Endothelial cell of umbilical vein (primary cell): Measurements from ENCODE around the gene SLC6A7. TPM values are rescaled to one million over a fixed set of nuclear protein-coding genes. Genes with fewer than 3 reads are reported as not detected.

Experiments used
- BruUV-seq: library from RNA; stranded (reverse); fragments of 400-500 nt; replicated peaks from 2 replicates; lab custom pipeline; 2021; lab: Mats Ljungman, UMichigan
- CTCF ChIA-PET: fragments of 300-600, 350-600 bp; sonication (Branson Sonifier 250); formaldehyde crosslinking; loops from one replicate; lab custom pipeline; 2021; ENCODE audit warnings: antibody characterized with exemption, inconsistent platforms; lab: Charles Lee
- POLR2A ChIA-PET: fragments of 300-600, 350-600 bp; sonication (Branson Sonifier 250); formaldehyde crosslinking; loops from one replicate; lab custom pipeline; 2021; ENCODE audit warnings: antibody characterized with exemption, inconsistent platforms; lab: Charles Lee
- DNase-seq: peaks from one replicate; pipeline ENCODE4 v3.0.0-alpha.2; 2011; ENCODE audit warnings: low read depth, low spot score
- FAIRE-seq: peaks from 2 replicates; lab custom pipeline; 2011; peaks lifted over from hg19 to GRCh38; lab: Jason Lieb, UNC
- H2AFZ ChIP-seq: 2 replicates; pipeline ENCODE4 v1.6.0; 2012; ENCODE audit warnings: low read depth, low read length, control low read depth, inconsistent platforms
- H3K27ac ChIP-seq: 2 replicates; pipeline ENCODE4 v1.5.1; 2011; ENCODE audit warnings: low read depth, mild to moderate bottlenecking, control low read depth, low read length, moderate library complexity; ENCODE audit not compliant: insufficient read depth
- H3K27me3 ChIP-seq, 2 experiments: 2 replicates each; pipeline versions ENCODE4 v1.6.0 to v1.6.1; 2011; ENCODE audit warnings: low read length in 2 of 2, mixed read lengths in 1 of 2; ENCODE audit not compliant: control insufficient read depth in 2 of 2, insufficient read depth in 2 of 2
- H3K36me3 ChIP-seq, 2 experiments: 2 replicates in 1 of 2; 3 replicates in 1 of 2; pipeline ENCODE4 v1.5.1; 2011; ENCODE audit warnings: low read length in 2 of 2, mild to moderate bottlenecking in 1 of 2, moderate library complexity in 1 of 2; ENCODE audit not compliant: control insufficient read depth in 2 of 2, insufficient read depth in 2 of 2; ENCODE audit errors: extremely low read depth in 1 of 2
- H3K4me1 ChIP-seq: 3 replicates; pipeline ENCODE4 v1.5.1; 2011; ENCODE audit warnings: mild to moderate bottlenecking, low read length; ENCODE audit not compliant: control insufficient read depth, insufficient read depth; ENCODE audit errors: extremely low read depth
- H3K4me2 ChIP-seq: 2 replicates; pipeline ENCODE4 v1.6.1; 2011; ENCODE audit warnings: low read length, control low read depth, mixed read lengths; ENCODE audit not compliant: insufficient read depth
- H3K4me3 ChIP-seq, 3 experiments: fragments of 200-600 bp in 1 of 3; sonication (generic), shearing (Covaris generic) in 1 of 3; replicated peaks in 1 of 3; 2 replicates each; pipeline ENCODE4 v1.5.1; 2011 to 2016; ENCODE audit warnings: control low read depth in 3 of 3, low read length in 3 of 3, mild to moderate bottlenecking in 2 of 3, inconsistent platforms in 1 of 3, low read depth in 1 of 3, moderate library complexity in 1 of 3; ENCODE audit not compliant: insufficient read depth in 1 of 3
- H3K79me2 ChIP-seq: 2 replicates; pipeline ENCODE4 v1.6.0; 2012; ENCODE audit warnings: low read length, inconsistent platforms; ENCODE audit not compliant: control insufficient read depth, insufficient read depth
- H3K9ac ChIP-seq: replicated peaks from 2 replicates; pipeline ENCODE3; 2011; ENCODE audit warnings: low read length, control low read depth; ENCODE audit not compliant: insufficient read depth; ENCODE audit errors: extremely low read depth
- H3K9me1 ChIP-seq: replicated peaks from 3 replicates; pipeline ENCODE4 v1.6.0; 2011; ENCODE audit warnings: mild to moderate bottlenecking, low read length; ENCODE audit not compliant: control insufficient read depth, insufficient read depth; ENCODE audit errors: extremely low read depth
- H3K9me3 ChIP-seq: replicated peaks from 2 replicates; pipeline ENCODE4 v1.5.1; 2012; ENCODE audit warnings: low read length, inconsistent platforms; ENCODE audit not compliant: control insufficient read depth, insufficient read depth
- H4K20me1 ChIP-seq: replicated peaks from 2 replicates; pipeline ENCODE3; 2011; ENCODE audit warnings: mild to moderate bottlenecking, low read length; ENCODE audit not compliant: control insufficient read depth, insufficient read depth; ENCODE audit errors: extremely low read depth
- EZH2 ChIP-seq: IDR thresholded peaks from 2 replicates; pipeline ENCODE4 v1.6.1; 2012; ENCODE audit warnings: borderline replicate concordance, low read depth, mild to moderate bottlenecking, moderate library complexity, low read length, inconsistent platforms; ENCODE audit not compliant: severe bottlenecking
- FOS ChIP-seq: IDR thresholded peaks from 2 replicates; pipeline ENCODE4 v1.6.1; 2011; ENCODE audit warnings: mild to moderate bottlenecking, low read length, moderate library complexity, borderline replicate concordance; ENCODE audit not compliant: insufficient read depth
- GATA2 ChIP-seq: IDR thresholded peaks from 2 replicates; pipeline ENCODE4 v1.7.0; 2011; ENCODE audit warnings: low read depth, mild to moderate bottlenecking, moderate library complexity, mixed read lengths, low read length; ENCODE audit not compliant: insufficient read length, insufficient read depth
- JUN ChIP-seq: IDR thresholded peaks from 2 replicates; pipeline ENCODE4 v1.6.1; 2011; ENCODE audit warnings: borderline replicate concordance, low read depth; ENCODE audit not compliant: insufficient read length, insufficient read depth
- MAX ChIP-seq: IDR thresholded peaks from 2 replicates; pipeline ENCODE4 v1.6.1; 2011; ENCODE audit not compliant: insufficient read depth, insufficient read length
- MYC ChIP-seq: IDR thresholded peaks from one replicate; pipeline ENCODE4 v1.6.1; 2011; ENCODE audit warnings: mild to moderate bottlenecking, low read depth, low read length
- POLR2A ChIP-seq: IDR thresholded peaks from 2 replicates; pipeline ENCODE4 v1.6.1; 2012; ENCODE audit warnings: low read depth, mild to moderate bottlenecking, control low read depth, low read length
- POLR2AphosphoS5 ChIP-seq: IDR thresholded peaks from 2 replicates; pipeline ENCODE4 v1.6.1; 2012; ENCODE audit warnings: low read depth, mild to moderate bottlenecking, control low read depth, low read length, moderate library complexity; ENCODE audit not compliant: insufficient read depth
- dilution Hi-C: fragments of 300-500 bp; cut with MboI; formaldehyde crosslinking; loops from one replicate; pipeline ENCODE4 v1.15.0; 2019; ENCODE audit warnings: low sequenced_read_pairs; ENCODE audit not compliant: extremely low pct_ligation_motif_present
- intact Hi-C: fragments of 100-400 bp; cut with micrococcal nuclease; formaldehyde crosslinking; loops from one replicate; pipeline ENCODE4 v1.10.0; 2022
- polyA plus RNA-seq, 4 experiments: library from polyadenylated mRNA; depleted of rRNA in 3 of 4; stranded (reverse) in 3 of 4; unstranded in 1 of 4; fragments of >200 nt; gene quantifications; 2 replicates each; pipeline versions ENCODE4 v1.2.1 to v1.2.3, GENCODE V29; 2011 to 2012; ENCODE audit warnings: missing spikeins in 1 of 4
- total RNA-seq: library from RNA; stranded (reverse); gene quantifications from 2 replicates; pipeline ENCODE4 v1.2.3, GENCODE V29; 2021
- TF ChIP-seq, protein P1 (sequence below), 2 donors: IDR thresholded peaks; 1 replicate in 1 of 2; 2 replicates in 1 of 2; pipeline ENCODE4 v1.5.1; 2011; ENCODE audit warnings: low read length in 2 of 2, mild to moderate bottlenecking in 2 of 2, moderate library complexity in 2 of 2, control low read depth in 1 of 2, inconsistent platforms in 1 of 2, low read depth in 1 of 2; ENCODE audit not compliant: insufficient read depth in 1 of 2; ENCODE audit errors: extremely low read depth in 1 of 2

The SLC6A7 gene
- total and polyA plus RNA-seq, 2 donors (not counting 3 experiments of a cell fraction or from before 2014, with no cell fraction given), result not detected

- POLR2A ChIA-PET, result no interaction called here
Observed at GRCh38 chr5:150183436-150183835, 6.4 kb upstream of the SLC6A7 start.

More at GRCh38 chr5:150183436-150183835, 6.4 kb upstream of the SLC6A7 start:
- Histone ChIP-seq H3K4me1 (no peaks in the 10 kb centered on the region), H3K4me3 (no peak overlapping the region), H3K9me1 (no peaks in the 10 kb centered on the region), H3K4me2 (no peak overlapping the region), H3K9me3 (no peaks in the 10 kb centered on the region), H3K36me3 (no peaks in the 10 kb centered on the region), H3K9ac (no peak overlapping the region), H2AFZ (no peak overlapping the region), H3K27me3 (peaks cover 11 to 26% of the 10 kb centered on the region in 2 experiments), H3K79me2 (no peaks in the 10 kb centered on the region), H3K27ac (no peak overlapping the region), H4K20me1 (no peaks in the 10 kb centered on the region)
- TF ChIP-seq JUN (no peak), EZH2 (no peak), MAX (no peak), POLR2AphosphoS5 (no peak), FOS (no peak), GATA2 (no peak), POLR2A (no peak), MYC (no peak)
- TF ChIP-seq, protein P1, sequence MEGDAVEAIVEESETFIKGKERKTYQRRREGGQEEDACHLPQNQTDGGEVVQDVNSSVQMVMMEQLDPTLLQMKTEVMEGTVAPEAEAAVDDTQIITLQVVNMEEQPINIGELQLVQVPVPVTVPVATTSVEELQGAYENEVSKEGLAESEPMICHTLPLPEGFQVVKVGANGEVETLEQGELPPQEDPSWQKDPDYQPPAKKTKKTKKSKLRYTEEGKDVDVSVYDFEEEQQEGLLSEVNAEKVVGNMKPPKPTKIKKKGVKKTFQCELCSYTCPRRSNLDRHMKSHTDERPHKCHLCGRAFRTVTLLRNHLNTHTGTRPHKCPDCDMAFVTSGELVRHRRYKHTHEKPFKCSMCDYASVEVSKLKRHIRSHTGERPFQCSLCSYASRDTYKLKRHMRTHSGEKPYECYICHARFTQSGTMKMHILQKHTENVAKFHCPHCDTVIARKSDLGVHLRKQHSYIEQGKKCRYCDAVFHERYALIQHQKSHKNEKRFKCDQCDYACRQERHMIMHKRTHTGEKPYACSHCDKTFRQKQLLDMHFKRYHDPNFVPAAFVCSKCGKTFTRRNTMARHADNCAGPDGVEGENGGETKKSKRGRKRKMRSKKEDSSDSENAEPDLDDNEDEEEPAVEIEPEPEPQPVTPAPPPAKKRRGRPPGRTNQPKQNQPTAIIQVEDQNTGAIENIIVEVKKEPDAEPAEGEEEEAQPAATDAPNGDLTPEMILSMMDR (IDR thresholded peaks at IDR 0.05; ENCODE audit: extremely low read depth in 1 of 2, insufficient read depth in 1 of 2, low read depth in 1 of 2, low read length in 2 of 2), result no peak
- intact Hi-C loops, result no loop called here
- CTCF ChIA-PET, result no interaction called here
- no TSS peak for BruUV-seq
- DNase-seq, result no peak
- FAIRE-seq, result no peak
- dilution Hi-C loops, result no loop called here
